IPS-20b (cell line): ENCODE data around the gene TSSK6.

Source experiments
- H3K27ac ChIP-seq: one replicate; pipeline ENCODE4 v1.5.1; 2013; ENCODE audit warnings: low read length
- H3K27me3 ChIP-seq: 2 replicates; pipeline ENCODE4 v1.6.1; 2013; ENCODE audit warnings: mild to moderate bottlenecking, low read length, inconsistent platforms; ENCODE audit not compliant: insufficient read depth
- H3K36me3 ChIP-seq: 2 replicates; pipeline ENCODE4 v1.6.1; 2013; ENCODE audit warnings: low read depth, mild to moderate bottlenecking, inconsistent platforms, low read length, moderate library complexity; ENCODE audit not compliant: insufficient read depth
- H3K4me1 ChIP-seq: 2 replicates; pipeline ENCODE4 v1.6.1; 2013; ENCODE audit warnings: mild to moderate bottlenecking, control low read depth, inconsistent platforms, low read length, moderate library complexity; ENCODE audit not compliant: insufficient read depth
- H3K4me3 ChIP-seq: 2 replicates; pipeline ENCODE4 v1.5.1; 2013; ENCODE audit warnings: mild to moderate bottlenecking, low read length, inconsistent platforms
- H3K9ac ChIP-seq: 2 replicates; pipeline ENCODE4 v1.6.1; 2013; ENCODE audit warnings: low read depth, mild to moderate bottlenecking, inconsistent platforms, low read length, moderate library complexity
- H3K9me3 ChIP-seq: 2 replicates; pipeline ENCODE4 v1.6.1; 2013; ENCODE audit warnings: mild to moderate bottlenecking, low read depth, low read length, inconsistent platforms; ENCODE audit not compliant: insufficient read depth

TSSK6 gene

GRCh38 chr19:19514881-19515641 lies at the start of gene TSSK6:
TSSK6 (minus strand) TSS chr19:19515548; CDS start chr19:19515427, 121 bp downstream.
- H3K9me3 ChIP-seq, result no peaks in the 10 kb centered on the region
- H3K27me3 ChIP-seq, result no peaks in the 10 kb centered on the region
- H3K36me3 ChIP-seq, result peaks cover 10% of the 10 kb centered on the region
- H3K27ac ChIP-seq, result peak within 1 kb of the TSS; percentile 84
- peak within 1 kb of the TSS; percentile 93 for H3K9ac ChIP-seq
- no peaks in the 10 kb centered on the region for H3K4me1 ChIP-seq
- H3K4me3 ChIP-seq, result peak within 1 kb of the TSS; percentile 99

DNA sequence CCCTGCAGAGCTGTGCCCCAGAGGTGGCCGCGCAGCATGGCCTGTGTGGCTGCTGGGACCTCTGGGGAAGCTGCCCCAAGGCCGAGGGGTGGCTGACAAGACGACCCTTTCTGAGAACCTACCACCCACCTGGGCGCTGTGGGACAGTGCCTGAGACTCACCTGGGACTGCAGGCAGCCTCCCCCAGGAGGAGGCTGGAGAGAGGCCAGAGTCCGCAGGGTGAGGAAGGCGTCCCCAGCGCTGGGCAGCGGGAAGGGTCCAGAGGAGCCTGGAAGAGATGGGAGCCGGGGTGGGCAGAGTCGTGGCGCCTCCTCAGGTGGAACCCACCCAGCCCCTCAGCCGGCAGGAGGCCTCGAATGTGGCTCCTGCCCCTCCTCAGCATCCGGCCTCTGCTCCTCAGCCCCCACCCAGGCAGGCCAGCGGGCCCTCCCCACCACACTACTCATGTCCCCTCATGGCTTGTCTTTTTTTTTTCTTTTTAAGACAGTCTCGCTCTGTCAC lies 48.0 kb upstream of the TSSK6 start:
- no peaks in the 10 kb centered on the region for H3K4me1 ChIP-seq
- no peak overlapping the region for H3K27ac ChIP-seq
- no peak overlapping the region for H3K4me3 ChIP-seq
- H3K9ac ChIP-seq, result no peak overlapping the region
- no peaks in the 10 kb centered on the region for H3K9me3 ChIP-seq
- H3K36me3 ChIP-seq, result no peaks in the 10 kb centered on the region
- H3K27me3 ChIP-seq, result no peaks in the 10 kb centered on the region

DNA sequence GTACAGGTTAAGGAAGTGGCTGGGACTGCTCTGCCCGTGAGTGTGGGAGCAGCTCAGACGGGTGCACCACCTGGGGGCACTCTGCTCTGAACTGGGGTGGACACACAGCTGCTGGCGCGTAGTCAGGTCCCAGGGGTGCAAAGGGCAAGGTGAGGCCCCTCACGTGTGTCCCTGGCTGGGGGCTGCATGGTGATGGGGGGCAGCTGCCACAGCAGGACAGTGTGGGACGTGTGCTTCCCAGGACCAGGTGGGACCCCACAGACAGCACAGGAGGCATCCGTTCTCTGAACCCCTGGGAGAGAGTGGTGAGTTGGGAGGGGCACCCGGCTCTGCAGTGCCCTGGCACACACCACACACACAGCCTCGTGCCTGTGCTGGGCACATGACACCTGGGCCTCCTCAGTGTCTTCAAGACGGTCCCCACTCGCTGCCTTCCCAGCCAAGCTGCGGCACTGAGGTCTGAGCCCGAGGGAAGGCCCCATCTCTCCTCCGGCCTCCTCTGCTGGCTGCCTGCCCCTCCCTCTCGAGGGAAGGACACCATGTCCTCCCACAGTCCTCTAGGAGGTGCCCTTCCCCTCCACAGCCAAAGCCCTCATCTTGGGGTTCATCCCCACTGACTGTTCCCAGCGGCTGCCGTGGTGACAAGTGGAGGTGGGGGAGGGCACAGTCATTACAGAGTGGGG lies 47.5 kb upstream of the TSSK6 start:
- Histone ChIP-seq H3K9ac (no peak overlapping the region), H3K9me3 (no peaks in the 10 kb centered on the region), H3K27ac (no peak overlapping the region), H3K36me3 (no peaks in the 10 kb centered on the region), H3K27me3 (no peaks in the 10 kb centered on the region), H3K4me3 (no peak overlapping the region), H3K4me1 (no peaks in the 10 kb centered on the region)

DNA sequence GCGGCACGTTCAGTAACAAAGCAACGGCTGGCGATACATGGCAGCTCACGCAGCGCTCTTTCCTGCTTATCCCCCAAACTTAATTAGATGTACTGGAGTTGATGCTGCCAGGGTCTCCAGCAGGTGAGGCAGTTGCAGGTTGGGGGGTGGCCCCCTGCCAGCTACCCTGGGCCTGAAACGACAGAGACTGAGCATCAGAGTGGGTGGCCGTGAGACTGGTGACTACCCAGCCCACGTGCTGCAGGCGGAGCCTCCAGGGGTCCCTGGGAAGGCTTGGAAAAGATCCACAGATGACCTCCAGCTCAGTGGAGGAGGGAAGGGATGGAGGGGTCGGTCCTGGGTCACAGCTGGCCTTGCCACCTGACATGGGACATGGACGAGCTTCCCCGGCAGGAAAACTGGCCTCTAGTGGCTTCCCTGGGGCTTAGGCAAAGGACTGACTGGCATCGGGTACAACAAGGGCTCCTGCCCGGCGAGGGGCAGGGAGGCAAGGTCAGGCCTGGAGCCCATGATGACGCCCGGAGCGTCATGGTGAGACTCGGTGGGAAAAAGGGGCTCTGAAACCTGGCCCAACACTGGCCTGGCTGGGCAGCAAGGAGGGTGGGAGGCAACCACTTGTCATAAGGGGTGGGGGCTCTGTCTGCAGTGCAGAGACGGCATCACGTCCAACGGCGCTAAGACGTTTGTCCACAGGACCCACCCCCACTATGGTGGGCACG lies 46.8 kb upstream of the TSSK6 start:
- H3K4me3 ChIP-seq, result no peak overlapping the region
- no peaks in the 10 kb centered on the region for H3K9me3 ChIP-seq
- no peak overlapping the region for H3K27ac ChIP-seq
- H3K4me1 ChIP-seq, result no peaks in the 10 kb centered on the region
- H3K27me3 ChIP-seq, result no peaks in the 10 kb centered on the region
- H3K36me3 ChIP-seq, result no peaks in the 10 kb centered on the region
- no peak overlapping the region for H3K9ac ChIP-seq

- no peak overlapping the region for H3K27ac ChIP-seq
- H3K36me3 ChIP-seq, result no peaks in the 10 kb centered on the region
- no peaks in the 10 kb centered on the region for H3K9me3 ChIP-seq
- no peaks in the 10 kb centered on the region for H3K27me3 ChIP-seq
- H3K4me3 ChIP-seq, result no peak overlapping the region
- H3K9ac ChIP-seq, result no peak overlapping the region
- no peaks in the 10 kb centered on the region for H3K4me1 ChIP-seq
Observed at GRCh38 chr19:19559931-19560330, 44.6 kb upstream of the TSSK6 start.

DNA sequence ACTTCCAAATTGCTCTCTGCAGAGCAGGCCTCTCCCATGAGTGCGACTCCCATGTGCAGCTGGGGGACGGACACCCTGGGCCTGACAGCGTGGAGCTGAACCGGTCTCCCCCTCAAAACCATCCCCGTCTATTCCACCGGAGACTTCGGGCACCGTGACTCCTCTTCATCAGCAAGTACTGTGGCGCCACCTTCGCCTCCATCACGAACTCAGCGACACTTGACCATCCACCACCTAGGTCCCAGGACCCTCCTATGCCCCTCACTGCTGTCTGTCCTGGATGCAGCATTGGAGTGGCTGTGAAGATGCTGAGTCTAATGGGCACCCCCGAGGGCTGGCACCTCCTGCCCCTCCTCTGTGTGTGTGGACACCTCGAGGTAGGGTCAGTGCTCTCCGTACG lies 43.3 kb upstream of the TSSK6 start:
- Histone ChIP-seq H3K9ac (no peak overlapping the region), H3K36me3 (no peaks in the 10 kb centered on the region), H3K27ac (no peak overlapping the region), H3K4me1 (no peaks in the 10 kb centered on the region), H3K4me3 (no peak overlapping the region), H3K9me3 (no peaks in the 10 kb centered on the region), H3K27me3 (no peaks in the 10 kb centered on the region)

DNA sequence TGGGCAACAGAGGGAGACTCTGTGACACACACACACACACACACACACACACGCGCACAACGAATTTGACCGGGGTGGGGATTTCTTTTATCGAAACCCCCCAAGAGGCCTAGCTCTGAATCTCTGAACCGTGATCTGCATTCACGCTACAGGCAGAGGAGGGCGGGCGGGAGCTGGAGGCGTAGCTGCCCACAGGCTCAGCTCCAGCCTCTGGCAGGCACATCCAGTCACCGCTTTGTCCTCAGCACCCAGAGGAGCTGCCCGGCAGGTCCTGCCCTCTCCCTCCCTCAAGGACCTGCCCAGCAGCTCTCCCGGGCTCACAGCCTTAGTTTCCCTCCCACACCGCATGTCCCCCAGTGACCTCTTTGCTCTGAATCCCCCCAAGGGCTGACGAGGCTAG lies 42.7 kb upstream of the TSSK6 start:
- Histone ChIP-seq H3K4me1 (no peaks in the 10 kb centered on the region), H3K27me3 (no peaks in the 10 kb centered on the region)

DNA sequence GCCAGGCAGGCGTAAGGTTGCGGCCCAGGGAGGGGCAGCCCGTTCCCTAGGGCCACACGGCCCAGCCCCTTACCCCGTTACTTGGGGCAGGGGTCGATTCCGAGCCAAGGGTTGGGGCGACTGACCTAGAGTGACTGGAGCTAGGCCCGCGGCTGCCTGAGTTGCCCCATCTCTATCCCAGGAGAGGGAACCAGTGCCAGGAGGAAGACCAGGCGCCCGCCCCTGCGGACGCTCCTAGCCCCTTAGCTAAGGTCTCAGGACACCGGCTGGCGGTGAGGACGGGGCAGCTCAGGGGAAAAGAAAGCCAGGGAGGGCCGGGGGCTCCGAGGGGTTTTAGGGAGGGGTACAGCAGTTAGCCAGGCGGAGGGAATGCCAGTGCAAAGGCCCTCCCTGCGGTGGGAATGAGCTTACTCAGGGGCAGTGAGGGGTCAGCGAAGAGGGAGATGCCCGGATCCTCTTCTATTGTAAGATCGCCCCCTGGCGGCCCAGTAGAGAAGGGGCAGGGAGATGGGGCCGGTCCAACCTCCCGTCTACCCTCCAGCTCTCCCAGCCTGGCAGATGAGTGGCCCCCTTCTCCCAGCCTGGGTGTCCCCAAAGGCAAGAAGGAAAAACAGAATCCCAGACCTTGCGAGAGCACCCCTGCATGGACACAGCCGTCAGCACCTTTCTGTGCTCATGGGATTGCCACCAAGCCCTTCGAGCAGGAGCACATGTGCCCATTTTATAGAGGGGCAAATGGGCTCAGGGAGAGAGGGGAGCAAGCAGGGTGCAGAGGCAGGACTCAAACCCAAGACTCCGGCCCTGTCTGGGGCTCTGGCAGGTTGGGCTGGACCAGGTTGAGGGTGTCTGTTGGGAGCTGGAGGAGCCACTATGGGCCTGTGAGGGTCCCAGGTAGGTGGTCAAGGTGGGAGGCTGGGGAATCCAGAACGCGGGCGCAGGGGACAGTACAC lies 39.0 kb upstream of the TSSK6 start:
- Histone ChIP-seq H3K36me3 (no peaks in the 10 kb centered on the region), H3K9me3 (no peaks in the 10 kb centered on the region), H3K27ac (no peak overlapping the region), H3K27me3 (no peaks in the 10 kb centered on the region), H3K9ac (no peak overlapping the region), H3K4me3 (no peak overlapping the region), H3K4me1 (no peaks in the 10 kb centered on the region)

More for the DNA sequence above, 42.7 kb upstream of the TSSK6 start:
- Histone ChIP-seq H3K36me3 (no peaks in the 10 kb centered on the region), H3K4me3 (no peak overlapping the region), H3K27ac (no peak overlapping the region), H3K9ac (no peak overlapping the region), H3K9me3 (no peaks in the 10 kb centered on the region)

DNA sequence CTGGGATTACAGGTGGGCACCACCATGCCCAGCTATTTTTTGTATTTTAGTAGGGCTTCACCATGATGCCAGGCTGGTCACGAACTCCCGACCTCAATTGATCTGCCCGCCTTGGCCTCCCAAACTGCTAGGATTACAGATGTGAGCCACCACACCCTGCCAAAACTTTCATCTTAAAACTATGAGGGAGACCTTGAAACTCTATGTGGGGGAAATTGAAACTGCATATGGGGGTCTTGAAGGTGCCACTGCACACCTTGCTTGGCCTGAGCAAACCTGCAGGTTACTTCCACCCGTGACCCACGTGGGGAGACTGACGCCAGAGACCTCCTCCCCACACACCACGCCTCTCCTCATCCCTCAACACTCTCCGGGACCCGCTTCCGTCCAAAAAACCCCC lies 38.3 kb upstream of the TSSK6 start:
- Histone ChIP-seq H3K36me3 (no peaks in the 10 kb centered on the region), H3K4me1 (no peaks in the 10 kb centered on the region), H3K27me3 (no peaks in the 10 kb centered on the region), H3K9me3 (no peaks in the 10 kb centered on the region), H3K4me3 (no peak overlapping the region), H3K27ac (no peak overlapping the region), H3K9ac (no peak overlapping the region)

GRCh38 chr19:19552798-19553197 lies 37.5 kb upstream of the TSSK6 start:
- no peaks in the 10 kb centered on the region for H3K36me3 ChIP-seq
- H3K9ac ChIP-seq, result no peak overlapping the region
- H3K9me3 ChIP-seq, result no peaks in the 10 kb centered on the region
- H3K4me1 ChIP-seq, result no peaks in the 10 kb centered on the region
- no peak overlapping the region for H3K4me3 ChIP-seq
- no peaks in the 10 kb centered on the region for H3K27me3 ChIP-seq
- H3K27ac ChIP-seq, result no peak overlapping the region

DNA sequence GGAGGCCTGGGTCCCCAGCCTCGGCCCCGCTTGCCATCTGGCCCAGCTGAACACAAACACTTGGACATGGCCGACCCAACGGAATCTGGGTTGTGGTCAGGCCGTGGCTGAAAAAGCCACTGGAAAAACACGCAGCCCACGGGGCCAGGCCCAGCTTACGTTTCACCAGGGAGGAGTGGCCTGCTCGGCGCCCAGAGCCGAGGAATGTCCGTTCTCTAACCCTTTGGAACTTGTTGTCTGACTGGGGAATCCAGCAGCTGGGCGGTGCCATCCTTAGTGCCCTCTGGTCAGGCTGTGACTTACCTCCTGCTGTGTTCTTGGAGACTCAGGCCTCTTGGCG lies 36.5 kb upstream of the TSSK6 start:
- no peaks in the 10 kb centered on the region for H3K36me3 ChIP-seq
- no peaks in the 10 kb centered on the region for H3K4me1 ChIP-seq
- H3K27me3 ChIP-seq, result no peaks in the 10 kb centered on the region
- H3K4me3 ChIP-seq, result no peak overlapping the region
- H3K27ac ChIP-seq, result no peak overlapping the region
- H3K9ac ChIP-seq, result no peak overlapping the region
- no peaks in the 10 kb centered on the region for H3K9me3 ChIP-seq
